HG03095 (cell line): Measurements from ENCODE around the gene OSR1.

ENCODE experiments used
- ATAC-seq: cut with Tn5 transposase; IDR thresholded peaks from one replicate; pipeline ENCODE4 v1.9.1; 2021; ENCODE audit warnings: moderate library complexity; ENCODE audit not compliant: unreplicated experiment

OSR1 gene

GRCh38 chr2:19359456-19359855 lies 1.0 kb upstream of the OSR1 start:
- ATAC-seq: no peak

GRCh38 chr2:19359021-19359357 lies 566 bp upstream of the OSR1 start:
- ATAC-seq: no peak

GRCh38 chr2:19357402-19358241 lies 801 bp downstream of the OSR1 start:
- no peak for ATAC-seq

- no peak for ATAC-seq
These were observed 1.6 kb downstream of the OSR1 start for GRCh38 chr2:19356545-19357401.

GRCh38 chr2:19355931-19356544 lies 2.4 kb downstream of the OSR1 start:
- no peak for ATAC-seq

GRCh38 chr2:19355416-19355821 lies 3.0 kb downstream of the OSR1 start:
- no peak for ATAC-seq

- no peak for ATAC-seq
These were observed 3.4 kb downstream of the OSR1 start for GRCh38 chr2:19355014-19355405.

GRCh38 chr2:19353721-19354050 lies 4.7 kb downstream of the OSR1 start:
- no peak for ATAC-seq

- no peak for ATAC-seq
These were observed 5.3 kb downstream of the OSR1 start for GRCh38 chr2:19352946-19353720.

GRCh38 chr2:19351899-19352697 lies 6.3 kb downstream of the OSR1 start:
- ATAC-seq: no peak

GRCh38 chr2:19351499-19351898 lies 6.9 kb downstream of the OSR1 start:
- no peak for ATAC-seq

GRCh38 chr2:19350678-19351401 lies 7.6 kb downstream of the OSR1 start:
- no peak for ATAC-seq

- no peak for ATAC-seq
These were observed 8.3 kb downstream of the OSR1 start for GRCh38 chr2:19349911-19350677.

- no peak for ATAC-seq
These were observed 9.7 kb downstream of the OSR1 start for GRCh38 chr2:19348692-19349091.

- peak; percentile 93 for ATAC-seq
These were observed 10.5 kb downstream of the OSR1 start for GRCh38 chr2:19347619-19348562.

GRCh38 chr2:19346983-19347618 lies 11.3 kb downstream of the OSR1 start:
- ATAC-seq: peak; percentile 5

- ATAC-seq: no peak
These were observed 20.7 kb downstream of the OSR1 start for GRCh38 chr2:19337742-19338141.
